Stimulated activated CD4-positive, alpha-beta T cell treated with anti-CD3 and anti-CD28 coated beads, TNF-alpha, amount 100 ng/mL, for 48 hours (primary cell): ENCODE measurements around the gene SLC9A3.
"Not testable (repeated sequence)": the region's sequence is repeated elsewhere in the genome, so short reads cannot be mapped to it uniquely, and the experiment has no call there.

Experiments used
- DNase-seq, 3 donors: peaks; one replicate each; pipeline ENCODE4 v3.0.0-alpha.2; 2020; ENCODE audit warnings: low read depth in 3 of 3

SLC9A3 gene

GRCh38 chr5:524234-524972 lies at the start of gene SLC9A3:
Gene SLC9A3 (minus strand): TSS chr5:524449.
- DNase-seq = no peak

- no peak for DNase-seq
Observed at GRCh38 chr5:573976-574375, 49.7 kb upstream of the SLC9A3 start.

GRCh38 chr5:573206-573605 lies 49.0 kb upstream of the SLC9A3 start:
- no peak for DNase-seq

- no peak for DNase-seq
Observed at GRCh38 chr5:572398-573019, 48.3 kb upstream of the SLC9A3 start.

GRCh38 chr5:571791-572190 lies 47.5 kb upstream of the SLC9A3 start:
- no peak for DNase-seq

GRCh38 chr5:570886-571285 lies 46.6 kb upstream of the SLC9A3 start:
- DNase-seq = no peak

- DNase-seq = no peak
Observed at GRCh38 chr5:570446-570845, 46.2 kb upstream of the SLC9A3 start.

- DNase-seq = no peak
Observed at GRCh38 chr5:569868-570361, 45.7 kb upstream of the SLC9A3 start.

GRCh38 chr5:569358-569867 lies 45.2 kb upstream of the SLC9A3 start:
- DNase-seq = no peak

- no peak for DNase-seq
Observed at GRCh38 chr5:568809-569208, 44.6 kb upstream of the SLC9A3 start.

- no peak for DNase-seq
Observed at GRCh38 chr5:568061-568781, 44.0 kb upstream of the SLC9A3 start.

GRCh38 chr5:567664-568060 lies 43.4 kb upstream of the SLC9A3 start:
- no peak for DNase-seq

GRCh38 chr5:566636-567309 lies 42.5 kb upstream of the SLC9A3 start:
- DNase-seq = no peak

- no peak for DNase-seq
Observed at GRCh38 chr5:565782-566440, 41.7 kb upstream of the SLC9A3 start.

- DNase-seq = no peak
Observed at GRCh38 chr5:561408-561807, 37.2 kb upstream of the SLC9A3 start.

GRCh38 chr5:560792-561166 lies 36.5 kb upstream of the SLC9A3 start:
- no peak for DNase-seq

GRCh38 chr5:558871-559503 lies 34.7 kb upstream of the SLC9A3 start:
- DNase-seq = no peak

GRCh38 chr5:558326-558725 lies 34.1 kb upstream of the SLC9A3 start:
- DNase-seq = no peak

- DNase-seq = not testable (repeated sequence)
Observed at GRCh38 chr5:557917-558316, 33.7 kb upstream of the SLC9A3 start.

GRCh38 chr5:556909-557441 lies 32.7 kb upstream of the SLC9A3 start:
- DNase-seq = no peak
